GM19455 (cell line): ENCODE measurements around the gene HHIPL1.

Source experiments
- ATAC-seq: cut with Tn5 transposase; IDR thresholded peaks from one replicate; pipeline ENCODE4 v1.9.1; 2021; ENCODE audit not compliant: unreplicated experiment

Gene HHIPL1

GRCh38 chr14:99707420-99707819 lies 62.5 kb downstream of the HHIPL1 start:
- no peak for ATAC-seq

GRCh38 chr14:99707921-99708320 lies 63.0 kb downstream of the HHIPL1 start:
- ATAC-seq, result no peak

- ATAC-seq, result no peak
These were observed 63.5 kb downstream of the HHIPL1 start for GRCh38 chr14:99708449-99708848.

GRCh38 chr14:99713972-99714371 lies 69.0 kb downstream of the HHIPL1 start:
- no peak for ATAC-seq

GRCh38 chr14:99715266-99716000 lies 70.5 kb downstream of the HHIPL1 start:
- no peak for ATAC-seq

GRCh38 chr14:99716091-99716849 lies 71.3 kb downstream of the HHIPL1 start:
- no peak for ATAC-seq

GRCh38 chr14:99716850-99717681 lies 72.1 kb downstream of the HHIPL1 start:
- ATAC-seq, result no peak

- no peak for ATAC-seq
These were observed 72.7 kb downstream of the HHIPL1 start for GRCh38 chr14:99717682-99718013.

- ATAC-seq, result peak; percentile 75
These were observed 73.3 kb downstream of the HHIPL1 start for GRCh38 chr14:99718031-99718810.

GRCh38 chr14:99718811-99719192 lies 73.9 kb downstream of the HHIPL1 start:
- no peak for ATAC-seq

- no peak for ATAC-seq
These were observed 76.2 kb downstream of the HHIPL1 start for GRCh38 chr14:99720941-99721791.

GRCh38 chr14:99721792-99722516 lies 77.0 kb downstream of the HHIPL1 start:
- no peak for ATAC-seq

- no peak for ATAC-seq
These were observed 77.8 kb downstream of the HHIPL1 start for GRCh38 chr14:99722741-99723140.

GRCh38 chr14:99724196-99724891 lies 79.4 kb downstream of the HHIPL1 start:
- no peak for ATAC-seq

GRCh38 chr14:99724939-99725773 lies 80.2 kb downstream of the HHIPL1 start:
- ATAC-seq, result no peak

- no peak for ATAC-seq
These were observed 81.0 kb downstream of the HHIPL1 start for GRCh38 chr14:99725774-99726537.

- ATAC-seq, result no peak
These were observed 81.7 kb downstream of the HHIPL1 start for GRCh38 chr14:99726538-99727095.
